ENCODE data around the gene SENP8.

Gene SENP8

GRCh38 chr15:72155635-72156616 is 37.7 kb downstream of the SENP8 start:
- DNase-seq = peak; percentile 84
- TF ChIP-seq CTCF (IDR thresholded peaks at IDR 0.05; ENCODE audit: low read depth, low read length) = peak; percentile 99
- Histone ChIP-seq H3K4me1 (no peaks in the 10 kb centered on the region), H3K4me3 (ENCODE audit: low read depth, low read length) (peak overlapping the region; percentile 74), H3K27me3 (no peaks in the 10 kb centered on the region), H3K9me3 (no peaks in the 10 kb centered on the region), H3K36me3 (no peaks in the 10 kb centered on the region)

- Histone ChIP-seq H3K4me1 (no peaks in the 10 kb centered on the region), H3K9me3 (no peaks in the 10 kb centered on the region), H3K36me3 (no peaks in the 10 kb centered on the region), H3K27me3 (no peaks in the 10 kb centered on the region), H3K4me3 (ENCODE audit: low read depth, low read length) (no peak overlapping the region)
- DNase-seq = no peak
- TF ChIP-seq CTCF (IDR thresholded peaks at IDR 0.05; ENCODE audit: low read depth, low read length) = no peak
Measured at GRCh38 chr15:72156928-72157327, 38.7 kb downstream of the SENP8 start.

- Histone ChIP-seq H3K36me3 (no peaks in the 10 kb centered on the region), H3K9me3 (no peaks in the 10 kb centered on the region), H3K4me1 (no peaks in the 10 kb centered on the region), H3K27me3 (no peaks in the 10 kb centered on the region), H3K4me3 (ENCODE audit: low read depth, low read length) (no peak overlapping the region)
- no peak for DNase-seq
- no peak for TF ChIP-seq CTCF (IDR thresholded peaks at IDR 0.05; ENCODE audit: low read depth, low read length)
Measured at GRCh38 chr15:72160696-72161245, 42.6 kb downstream of the SENP8 start.

GRCh38 chr15:72161361-72162132 is 43.3 kb downstream of the SENP8 start:
- no peak for DNase-seq
- TF ChIP-seq CTCF (IDR thresholded peaks at IDR 0.05; ENCODE audit: low read depth, low read length) = no peak
- H3K27me3 ChIP-seq = no peaks in the 10 kb centered on the region

GRCh38 chr15:72162569-72162968 is 44.4 kb downstream of the SENP8 start:
- no peak for TF ChIP-seq CTCF (IDR thresholded peaks at IDR 0.05; ENCODE audit: low read depth, low read length)
- Histone ChIP-seq H3K4me3 (ENCODE audit: low read depth, low read length) (no peak overlapping the region), H3K27me3 (no peaks in the 10 kb centered on the region), H3K36me3 (no peaks in the 10 kb centered on the region), H3K4me1 (no peaks in the 10 kb centered on the region), H3K9me3 (no peaks in the 10 kb centered on the region)
- no peak for DNase-seq

More at GRCh38 chr15:72161361-72162132, 43.3 kb downstream of the SENP8 start:
- Histone ChIP-seq H3K4me3 (ENCODE audit: low read depth, low read length) (no peak overlapping the region), H3K9me3 (no peaks in the 10 kb centered on the region), H3K4me1 (no peaks in the 10 kb centered on the region), H3K36me3 (no peaks in the 10 kb centered on the region)
